GM13976 (cell line): Measurements from ENCODE around the gene IPCEF1.

Experiments
- DNase-seq: peaks from one replicate; pipeline ENCODE4 v3.0.0; 2012; ENCODE audit warnings: low spot score
- CTCF ChIP-seq: IDR thresholded peaks from 2 replicates; pipeline ENCODE4 v1.5.1; 2012; ENCODE audit warnings: borderline replicate concordance, mild to moderate bottlenecking; ENCODE audit not compliant: insufficient read depth; ENCODE audit errors: extremely low read depth, missing control alignments, control extremely low read depth
- in situ Hi-C: fragments of 300-500 bp; cut with MboI; formaldehyde crosslinking; loops from one replicate; pipeline ENCODE4 v1.12.0; 2022; ENCODE audit warnings: low sequenced_read_pairs, mixed read lengths, inconsistent platforms; ENCODE audit not compliant: unreplicated experiment

Gene IPCEF1

GRCh38 chr6:154292855-154293519, 63.6 kb downstream of the IPCEF1 start:
- in situ Hi-C loops, result no loop called here
- TF ChIP-seq CTCF, result no peak
- DNase-seq, result no peak

GRCh38 chr6:154292066-154292465, 64.5 kb downstream of the IPCEF1 start:
- in situ Hi-C loops, result no loop called here
- TF ChIP-seq CTCF, result no peak
- no peak for DNase-seq

- DNase-seq, result no peak
- in situ Hi-C loops, result no loop called here
- TF ChIP-seq CTCF, result no peak
Observed at GRCh38 chr6:154289818-154290508, 66.6 kb downstream of the IPCEF1 start.

GRCh38 chr6:154285826-154286225, 70.8 kb downstream of the IPCEF1 start:
- in situ Hi-C loops, result no loop called here
- TF ChIP-seq CTCF, result no peak
- DNase-seq, result no peak

- in situ Hi-C loops, result no loop called here
- TF ChIP-seq CTCF, result no peak
- no peak for DNase-seq
Observed at GRCh38 chr6:154284313-154284853, 72.2 kb downstream of the IPCEF1 start.

GRCh38 chr6:154280521-154280920, 76.1 kb downstream of the IPCEF1 start:
- TF ChIP-seq CTCF, result no peak
- DNase-seq, result no peak
- in situ Hi-C loops, result no loop called here
